SU-DHL-6 (cell line): ENCODE data around the gene ZNF710.

ENCODE experiments used
- H2AFZ ChIP-seq: fragments of 200-600 bp; sonication (generic); 2 replicates; pipeline ENCODE4 v1.6.1; 2014; ENCODE audit warnings: low read depth, mild to moderate bottlenecking, moderate library complexity, mixed read lengths, antibody characterized with exemption, low read length; ENCODE audit not compliant: severe bottlenecking
- H3F3A ChIP-seq: fragments of 200-600 bp; shearing (Covaris generic); 2 replicates; pipeline ENCODE4 v1.6.0; 2016; ENCODE audit warnings: antibody characterized with exemption, mild to moderate bottlenecking; ENCODE audit not compliant: insufficient read depth
- H3K27ac ChIP-seq: fragments of 200-600 bp; sonication (generic); 2 replicates; pipeline ENCODE4 v1.5.1; 2016; ENCODE audit warnings: low read depth, mild to moderate bottlenecking, low read length, moderate library complexity, mixed read lengths
- H3K27me3 ChIP-seq: fragments of 200-600 bp; sonication (generic), shearing (Covaris generic); 2 replicates; pipeline ENCODE4 v1.6.0; 2014; ENCODE audit warnings: mild to moderate bottlenecking, low read length
- H3K36me3 ChIP-seq: fragments of 200-600 bp; sonication (generic); 2 replicates; pipeline ENCODE4 v1.6.1; 2014; ENCODE audit warnings: mild to moderate bottlenecking, low read length, mixed read lengths
- H3K4me2 ChIP-seq: fragments of 300-600, 200-600 bp; shearing (Covaris generic), sonication (generic); 2 replicates; pipeline ENCODE4 v1.6.0; 2014; ENCODE audit warnings: low read length, low read depth, mild to moderate bottlenecking; ENCODE audit not compliant: poor library complexity, severe bottlenecking
- H3K4me3 ChIP-seq: fragments of 200-600 bp; sonication (generic); 2 replicates; pipeline ENCODE4 v1.5.1; 2014; ENCODE audit warnings: antibody characterized with exemption, low read length, mild to moderate bottlenecking, mixed read lengths; ENCODE audit not compliant: insufficient read depth, poor library complexity, severe bottlenecking
- H3K79me2 ChIP-seq: fragments of 200-600 bp; sonication (generic); 2 replicates; pipeline ENCODE4 v1.6.1; 2014; ENCODE audit warnings: mild to moderate bottlenecking, low read length, moderate library complexity; ENCODE audit not compliant: insufficient read depth
- H3K9ac ChIP-seq: fragments of 200-600 bp; sonication (generic); 2 replicates; pipeline ENCODE4 v1.7.0; 2014; ENCODE audit warnings: mild to moderate bottlenecking, low read length
- H3K9me2 ChIP-seq: fragments of 200-600 bp; sonication (generic); replicated peaks from 2 replicates; pipeline ENCODE4 v1.6.1; 2014; ENCODE audit warnings: low read length; ENCODE audit not compliant: insufficient read depth
- H3K9me3 ChIP-seq: fragments of 200-600 bp; sonication (generic); 2 replicates; pipeline ENCODE4 v1.6.1; 2014; ENCODE audit warnings: low read length, mixed read lengths; ENCODE audit not compliant: insufficient read depth
- H4K20me1 ChIP-seq: fragments of 200-600 bp; sonication (generic); 2 replicates; pipeline ENCODE4 v1.6.1; 2014; ENCODE audit warnings: low read depth, mild to moderate bottlenecking, antibody characterized with exemption, low read length, moderate library complexity, mixed read lengths
- EZH2phosphoT487 ChIP-seq: fragments of 200-600 bp; sonication (generic), shearing (Covaris generic); conservative IDR thresholded peaks from 2 replicates; pipeline ENCODE4 v1.6.1; 2018; ENCODE audit warnings: mild to moderate bottlenecking, antibody characterized with exemption, low read length, moderate library complexity, mixed read lengths
- TF ChIP-seq, protein P1 (sequence below): fragments of 200-600 bp; sonication (generic); IDR thresholded peaks from one replicate; pipeline ENCODE4 v1.5.1; 2017; ENCODE audit warnings: antibody characterized with exemption, mild to moderate bottlenecking, low read length, moderate library complexity; ENCODE audit not compliant: insufficient read depth, poor library complexity, severe bottlenecking

ZNF710 gene

DNA sequence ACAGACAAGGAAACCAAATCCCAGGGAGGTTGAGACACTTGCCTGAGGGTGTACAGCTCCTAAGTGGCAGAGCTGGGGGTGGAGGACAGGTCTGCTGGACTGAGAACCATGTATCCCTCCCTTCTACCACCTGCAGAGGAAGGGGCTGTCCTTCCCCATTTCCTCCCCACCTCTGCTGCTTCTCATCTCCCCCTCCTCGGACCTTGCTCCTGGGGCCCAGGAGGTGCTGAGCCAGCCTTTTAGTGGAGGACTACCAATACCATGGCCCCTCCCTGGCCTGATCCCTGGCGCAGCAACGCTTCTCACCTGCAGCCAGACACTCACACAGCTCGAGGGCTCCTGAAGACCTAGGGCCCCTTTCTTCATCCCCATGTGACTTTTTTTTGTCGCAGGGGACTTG, 50.8 kb downstream of the ZNF710 start:
- TF ChIP-seq, protein P1, sequence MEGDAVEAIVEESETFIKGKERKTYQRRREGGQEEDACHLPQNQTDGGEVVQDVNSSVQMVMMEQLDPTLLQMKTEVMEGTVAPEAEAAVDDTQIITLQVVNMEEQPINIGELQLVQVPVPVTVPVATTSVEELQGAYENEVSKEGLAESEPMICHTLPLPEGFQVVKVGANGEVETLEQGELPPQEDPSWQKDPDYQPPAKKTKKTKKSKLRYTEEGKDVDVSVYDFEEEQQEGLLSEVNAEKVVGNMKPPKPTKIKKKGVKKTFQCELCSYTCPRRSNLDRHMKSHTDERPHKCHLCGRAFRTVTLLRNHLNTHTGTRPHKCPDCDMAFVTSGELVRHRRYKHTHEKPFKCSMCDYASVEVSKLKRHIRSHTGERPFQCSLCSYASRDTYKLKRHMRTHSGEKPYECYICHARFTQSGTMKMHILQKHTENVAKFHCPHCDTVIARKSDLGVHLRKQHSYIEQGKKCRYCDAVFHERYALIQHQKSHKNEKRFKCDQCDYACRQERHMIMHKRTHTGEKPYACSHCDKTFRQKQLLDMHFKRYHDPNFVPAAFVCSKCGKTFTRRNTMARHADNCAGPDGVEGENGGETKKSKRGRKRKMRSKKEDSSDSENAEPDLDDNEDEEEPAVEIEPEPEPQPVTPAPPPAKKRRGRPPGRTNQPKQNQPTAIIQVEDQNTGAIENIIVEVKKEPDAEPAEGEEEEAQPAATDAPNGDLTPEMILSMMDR = no peak
- no peak for TF ChIP-seq EZH2phosphoT487
- Histone ChIP-seq H3K9ac (no peak overlapping the region), H3K4me3 (no peak overlapping the region), H4K20me1 (no peaks in the 10 kb centered on the region), H3K79me2 (no peaks in the 10 kb centered on the region), H3K9me2 (no peaks in the 10 kb centered on the region), H3K27me3 (no peaks in the 10 kb centered on the region), H3K4me2 (no peak overlapping the region), H3F3A (no peaks in the 10 kb centered on the region), H3K9me3 (no peaks in the 10 kb centered on the region), H3K27ac (no peak overlapping the region), H2AFZ (no peak overlapping the region), H3K36me3 (no peaks in the 10 kb centered on the region)

DNA sequence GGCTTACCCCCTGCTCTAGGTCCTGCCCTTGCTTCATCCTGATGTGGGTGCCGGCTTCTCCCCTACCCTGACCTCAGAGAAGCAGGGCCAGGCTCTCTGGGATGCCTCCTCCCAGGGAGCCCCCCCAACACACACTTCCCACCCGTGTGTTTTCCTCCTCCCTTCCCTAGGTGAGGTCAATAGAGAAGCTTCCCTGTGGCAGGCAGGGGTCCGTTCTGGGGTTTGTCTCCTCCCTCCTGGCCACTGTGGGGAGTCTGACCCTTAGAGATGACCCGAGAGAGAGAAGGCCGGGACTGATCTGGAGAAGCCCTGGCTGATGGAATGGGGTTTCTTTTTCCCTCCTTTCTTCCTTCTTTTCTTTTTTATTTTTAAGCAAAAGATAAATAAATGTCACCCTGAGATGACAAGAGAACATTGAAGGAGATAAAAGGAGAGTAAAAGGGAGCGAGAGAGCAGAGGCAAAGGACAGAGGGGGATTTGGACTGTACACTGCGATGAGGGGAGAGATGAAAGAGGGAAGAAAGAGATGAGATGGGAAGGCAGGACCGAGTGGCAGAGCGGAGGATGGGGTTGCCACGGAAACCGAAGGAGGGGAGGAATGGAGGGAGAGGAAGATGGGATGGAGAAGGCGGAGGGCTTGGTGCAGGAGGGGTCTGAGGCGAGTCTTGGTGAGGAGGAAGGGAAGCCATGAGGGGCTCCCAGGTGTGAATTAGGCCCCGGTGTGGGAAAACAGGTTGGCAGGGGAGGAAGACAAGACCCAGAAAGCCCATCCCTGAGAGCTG, 52.8 kb downstream of the ZNF710 start:
- H3K27me3 ChIP-seq = no peaks in the 10 kb centered on the region
- no peak overlapping the region for H2AFZ ChIP-seq
- no peak overlapping the region for H3K4me2 ChIP-seq
- no peak for TF ChIP-seq EZH2phosphoT487
- TF ChIP-seq, protein P1 = no peak
- no peaks in the 10 kb centered on the region for H3K9me3 ChIP-seq
- H3K9me2 ChIP-seq = no peaks in the 10 kb centered on the region
- H3K4me3 ChIP-seq = no peak overlapping the region
- no peaks in the 10 kb centered on the region for H3K36me3 ChIP-seq
- H3K79me2 ChIP-seq = no peaks in the 10 kb centered on the region
- no peak overlapping the region for H3K27ac ChIP-seq
- no peaks in the 10 kb centered on the region; the same call in 1 of the 2 replicates for H3F3A ChIP-seq
- no peaks in the 10 kb centered on the region for H4K20me1 ChIP-seq
- H3K9ac ChIP-seq = no peak overlapping the region

DNA sequence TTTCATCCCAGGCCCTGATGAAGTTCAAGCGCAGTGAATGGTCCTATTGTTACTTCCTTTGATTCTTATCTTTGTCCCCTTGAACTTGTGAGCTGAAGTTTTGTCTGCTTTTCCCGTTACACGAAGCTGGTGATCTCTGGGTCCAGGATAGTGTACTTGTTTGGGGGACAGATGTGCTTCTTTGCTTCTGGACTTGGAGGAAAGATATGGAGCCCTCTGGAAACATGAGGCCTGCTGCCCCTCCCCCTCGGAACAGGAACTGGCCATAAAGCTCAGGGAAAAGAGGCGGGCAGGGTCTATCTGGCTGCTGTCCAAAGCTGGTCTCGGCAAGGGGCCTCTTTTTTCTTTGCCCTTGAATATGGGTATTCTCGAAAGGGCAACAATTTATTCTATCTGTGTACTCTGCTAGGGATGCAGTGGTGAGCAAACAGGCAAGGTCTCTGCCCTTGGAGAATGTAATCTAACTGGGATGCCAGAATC, 53.5 kb downstream of the ZNF710 start:
- TF ChIP-seq EZH2phosphoT487 = no peak
- TF ChIP-seq, protein P1 = no peak
- no peaks in the 10 kb centered on the region for H3K27me3 ChIP-seq
- H3K27ac ChIP-seq = no peak overlapping the region
- H3K4me3 ChIP-seq = no peak overlapping the region
- no peaks in the 10 kb centered on the region for H3K36me3 ChIP-seq
- H3K9ac ChIP-seq = no peak overlapping the region
- no peaks in the 10 kb centered on the region for H4K20me1 ChIP-seq
- no peaks in the 10 kb centered on the region; the same call in 1 of the 2 replicates for H3F3A ChIP-seq
- no peak overlapping the region for H3K4me2 ChIP-seq
- H3K9me3 ChIP-seq = no peaks in the 10 kb centered on the region
- no peaks in the 10 kb centered on the region for H3K9me2 ChIP-seq
- no peak overlapping the region for H2AFZ ChIP-seq
- H3K79me2 ChIP-seq = no peaks in the 10 kb centered on the region
